ENCODE results near the gene PRKCQ. TPM values are rescaled to one million over a fixed set of nuclear protein-coding genes. Genes with fewer than 3 reads are reported as not detected.

PRKCQ gene
- total and polyA plus RNA-seq, 2 of the 13 experiments (the other 11 are each of a cell fraction or from before 2014, with no cell fraction given), result 0.13 to 0.35 TPM

DNA sequence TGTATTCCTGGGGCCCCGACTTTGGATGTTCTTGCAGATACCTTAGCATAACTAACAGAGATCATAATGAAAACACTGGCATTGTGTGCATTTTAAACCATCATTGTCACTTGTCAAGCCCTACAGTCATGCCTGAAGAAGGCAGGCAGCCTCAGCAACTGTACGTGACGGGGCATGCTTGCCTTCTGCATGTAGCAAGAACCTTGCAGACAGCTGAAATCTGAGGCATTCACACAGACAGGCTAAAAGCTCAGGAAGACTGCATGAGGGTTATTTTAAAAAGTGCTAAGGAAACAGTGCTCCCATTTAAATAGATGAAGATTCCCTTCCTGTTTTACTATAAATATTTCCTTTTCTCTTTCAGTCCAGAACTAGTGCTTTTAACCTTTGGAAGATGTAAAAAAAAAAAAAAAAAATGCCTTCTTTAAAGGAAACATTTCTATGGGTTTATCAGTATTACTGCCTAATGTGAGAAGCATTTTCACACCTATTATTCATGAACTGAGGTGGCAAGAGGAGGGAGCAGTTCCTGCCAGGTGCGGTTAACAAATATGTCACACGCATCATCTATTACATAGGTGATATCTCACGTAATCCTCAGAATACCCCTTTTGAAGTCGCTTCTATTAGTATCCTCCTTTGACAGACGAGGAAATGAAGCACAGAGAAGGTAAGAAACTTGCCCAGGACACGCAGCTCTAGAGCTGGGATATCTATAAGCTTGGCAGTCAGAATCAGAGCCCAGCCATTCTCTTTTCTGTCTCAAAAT lies 88.1 kb downstream of the PRKCQ start:
- H3K27ac ChIP-seq (ENCODE audit: extremely low read length, insufficient read depth, low read length), result no peak overlapping the region
- BruUV-seq (replicated peaks), result no TSS peak
- no peak for FAIRE-seq
- CTCF ChIA-PET (ENCODE audit: low intra/inter-chr PET ratio, low total read pairs), result no interaction called here
- no peaks in the 10 kb centered on the region for H4K20me1 ChIP-seq (ENCODE audit: insufficient read depth, low read length)
- no peak overlapping the region for H3K4me2 ChIP-seq (ENCODE audit: low read depth, low read length)
- no peak overlapping the region for H3K4me3 ChIP-seq (replicated peaks in 1 of 3; ENCODE audit: insufficient read depth in 1 of 3, low read depth in 2 of 3, low read length in 3 of 3)
- no peaks in the 10 kb centered on the region for H3K9me3 ChIP-seq (ENCODE audit: low read length)
- intact Hi-C loops (cut with micrococcal nuclease; ENCODE audit: unreplicated experiment) (no loop called here), in situ Hi-C loops (cut with HindIII; ENCODE audit: extremely low pct_ligation_motif_present, low pct_unique_long_range_greater_than_20kb) (no loop called here)
- no peaks in the 10 kb centered on the region for H3K4me1 ChIP-seq (ENCODE audit: insufficient read depth, low read length)
- POLR2A ChIA-PET, result no interaction called here
- no peak for ATAC-seq
- 27% methylated on average over 7 of the region's 9 CpGs for WGBS (ENCODE audit: low lambda C conversion rate)
- H3K9ac ChIP-seq (ENCODE audit: insufficient read depth, low read depth, low read length), result no peak overlapping the region
- no peaks in the 10 kb centered on the region for H3K36me3 ChIP-seq (replicated peaks in 1 of 2; ENCODE audit: control insufficient read depth in 1 of 2, insufficient read depth in 2 of 2, low read length in 2 of 2)
- DNase-seq (ENCODE audit: low spot score), result no peak
- TF ChIP-seq CHD4 (IDR thresholded peaks at IDR 0.05; ENCODE audit: borderline replicate concordance, low read length) (no peak), PHF8 (CRISPR knock-in tag; IDR thresholded peaks at IDR 0.05) (no peak), PCBP1 (IDR thresholded peaks at IDR 0.05; ENCODE audit: borderline replicate concordance, low read depth, low read length) (no peak), STAG1 (CRISPR knock-in tag; IDR thresholded peaks at IDR 0.05) (no peak), FOSL2 (CRISPR knock-in tag; IDR thresholded peaks at IDR 0.05) (no peak), ZNF776 (CRISPR knock-in tag; IDR thresholded peaks at IDR 0.05) (no peak), ZNF570 (CRISPR knock-in tag; IDR thresholded peaks at IDR 0.05; ENCODE audit: borderline replicate concordance) (no peak)
- TF ChIP-seq, protein P1, sequence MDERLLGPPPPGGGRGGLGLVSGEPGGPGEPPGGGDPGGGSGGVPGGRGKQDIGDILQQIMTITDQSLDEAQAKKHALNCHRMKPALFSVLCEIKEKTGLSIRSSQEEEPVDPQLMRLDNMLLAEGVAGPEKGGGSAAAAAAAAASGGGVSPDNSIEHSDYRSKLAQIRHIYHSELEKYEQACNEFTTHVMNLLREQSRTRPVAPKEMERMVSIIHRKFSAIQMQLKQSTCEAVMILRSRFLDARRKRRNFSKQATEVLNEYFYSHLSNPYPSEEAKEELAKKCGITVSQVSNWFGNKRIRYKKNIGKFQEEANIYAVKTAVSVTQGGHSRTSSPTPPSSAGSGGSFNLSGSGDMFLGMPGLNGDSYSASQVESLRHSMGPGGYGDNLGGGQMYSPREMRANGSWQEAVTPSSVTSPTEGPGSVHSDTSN (CRISPR knock-in tag; IDR thresholded peaks at IDR 0.05), result no peak
- TF ChIP-seq, protein P2, sequence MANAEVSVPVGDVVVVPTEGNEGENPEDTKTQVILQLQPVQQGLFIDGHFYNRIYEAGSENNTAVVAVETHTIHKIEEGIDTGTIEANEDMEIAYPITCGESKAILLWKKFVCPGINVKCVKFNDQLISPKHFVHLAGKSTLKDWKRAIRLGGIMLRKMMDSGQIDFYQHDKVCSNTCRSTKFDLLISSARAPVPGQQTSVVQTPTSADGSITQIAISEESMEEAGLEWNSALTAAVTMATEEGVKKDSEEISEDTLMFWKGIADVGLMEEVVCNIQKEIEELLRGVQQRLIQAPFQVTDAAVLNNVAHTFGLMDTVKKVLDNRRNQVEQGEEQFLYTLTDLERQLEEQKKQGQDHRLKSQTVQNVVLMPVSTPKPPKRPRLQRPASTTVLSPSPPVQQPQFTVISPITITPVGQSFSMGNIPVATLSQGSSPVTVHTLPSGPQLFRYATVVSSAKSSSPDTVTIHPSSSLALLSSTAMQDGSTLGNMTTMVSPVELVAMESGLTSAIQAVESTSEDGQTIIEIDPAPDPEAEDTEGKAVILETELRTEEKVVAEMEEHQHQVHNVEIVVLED (CRISPR knock-in tag; IDR thresholded peaks at IDR 0.05; ENCODE audit: borderline replicate concordance), result no peak
- TF ChIP-seq, protein P3, sequence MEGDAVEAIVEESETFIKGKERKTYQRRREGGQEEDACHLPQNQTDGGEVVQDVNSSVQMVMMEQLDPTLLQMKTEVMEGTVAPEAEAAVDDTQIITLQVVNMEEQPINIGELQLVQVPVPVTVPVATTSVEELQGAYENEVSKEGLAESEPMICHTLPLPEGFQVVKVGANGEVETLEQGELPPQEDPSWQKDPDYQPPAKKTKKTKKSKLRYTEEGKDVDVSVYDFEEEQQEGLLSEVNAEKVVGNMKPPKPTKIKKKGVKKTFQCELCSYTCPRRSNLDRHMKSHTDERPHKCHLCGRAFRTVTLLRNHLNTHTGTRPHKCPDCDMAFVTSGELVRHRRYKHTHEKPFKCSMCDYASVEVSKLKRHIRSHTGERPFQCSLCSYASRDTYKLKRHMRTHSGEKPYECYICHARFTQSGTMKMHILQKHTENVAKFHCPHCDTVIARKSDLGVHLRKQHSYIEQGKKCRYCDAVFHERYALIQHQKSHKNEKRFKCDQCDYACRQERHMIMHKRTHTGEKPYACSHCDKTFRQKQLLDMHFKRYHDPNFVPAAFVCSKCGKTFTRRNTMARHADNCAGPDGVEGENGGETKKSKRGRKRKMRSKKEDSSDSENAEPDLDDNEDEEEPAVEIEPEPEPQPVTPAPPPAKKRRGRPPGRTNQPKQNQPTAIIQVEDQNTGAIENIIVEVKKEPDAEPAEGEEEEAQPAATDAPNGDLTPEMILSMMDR (CRISPR knock-in tag; IDR thresholded peaks at IDR 0.05), result no peak
- TF ChIP-seq, protein P4, sequence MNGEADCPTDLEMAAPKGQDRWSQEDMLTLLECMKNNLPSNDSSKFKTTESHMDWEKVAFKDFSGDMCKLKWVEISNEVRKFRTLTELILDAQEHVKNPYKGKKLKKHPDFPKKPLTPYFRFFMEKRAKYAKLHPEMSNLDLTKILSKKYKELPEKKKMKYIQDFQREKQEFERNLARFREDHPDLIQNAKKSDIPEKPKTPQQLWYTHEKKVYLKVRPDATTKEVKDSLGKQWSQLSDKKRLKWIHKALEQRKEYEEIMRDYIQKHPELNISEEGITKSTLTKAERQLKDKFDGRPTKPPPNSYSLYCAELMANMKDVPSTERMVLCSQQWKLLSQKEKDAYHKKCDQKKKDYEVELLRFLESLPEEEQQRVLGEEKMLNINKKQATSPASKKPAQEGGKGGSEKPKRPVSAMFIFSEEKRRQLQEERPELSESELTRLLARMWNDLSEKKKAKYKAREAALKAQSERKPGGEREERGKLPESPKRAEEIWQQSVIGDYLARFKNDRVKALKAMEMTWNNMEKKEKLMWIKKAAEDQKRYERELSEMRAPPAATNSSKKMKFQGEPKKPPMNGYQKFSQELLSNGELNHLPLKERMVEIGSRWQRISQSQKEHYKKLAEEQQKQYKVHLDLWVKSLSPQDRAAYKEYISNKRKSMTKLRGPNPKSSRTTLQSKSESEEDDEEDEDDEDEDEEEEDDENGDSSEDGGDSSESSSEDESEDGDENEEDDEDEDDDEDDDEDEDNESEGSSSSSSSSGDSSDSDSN (CRISPR knock-in tag; IDR thresholded peaks at IDR 0.05), result no peak
- H3K79me2 ChIP-seq (ENCODE audit: insufficient read depth, low read length), result no peaks in the 10 kb centered on the region
- H3K27me3 ChIP-seq (ENCODE audit: control insufficient read depth in 1 of 2, insufficient read depth in 2 of 2, low read length in 2 of 2), result peaks cover 1 to 14% of the 10 kb centered on the region in 2 experiments; a peak in 4 of 5 replicates
- H2AFZ ChIP-seq (ENCODE audit: low read length), result no peak overlapping the region

All from HepG2 (cell line).